ENCODE results near the gene GRK3. TPM values are rescaled to one million over a fixed set of nuclear protein-coding genes. Genes with fewer than 3 reads are reported as not detected.

GRK3 gene
- total RNA-seq, 1 experiment from 2014 or later = 14.6 TPM

DNA sequence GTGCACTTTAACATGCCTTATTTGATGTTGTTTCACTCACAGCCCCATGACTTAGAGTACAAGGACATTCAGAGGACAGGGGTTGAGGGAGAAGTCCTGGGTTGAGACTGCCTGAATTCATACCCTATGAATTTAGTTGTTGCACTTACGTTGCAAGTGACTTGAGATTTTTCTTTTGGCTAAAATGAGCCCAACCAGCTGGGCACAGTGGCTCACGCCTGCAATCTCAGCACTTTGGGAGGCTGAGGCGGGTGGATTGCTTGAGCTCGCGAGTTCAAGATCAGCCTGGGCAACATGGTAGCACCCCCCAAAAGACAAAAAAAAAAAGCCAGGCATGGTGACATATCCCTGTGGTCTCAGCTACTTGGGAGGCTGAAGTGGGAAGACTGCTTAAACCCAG is 7.3 kb upstream of the GRK3 start:
- no peaks in the 10 kb centered on the region for H4K20me1 ChIP-seq (ENCODE audit: insufficient read depth)
- intact Hi-C loops (cut with micrococcal nuclease) = no loop called here
- no peak overlapping the region for H3K9ac ChIP-seq (ENCODE audit: low read length)
- CTCF ChIA-PET = no interaction called here
- H3K4me1 ChIP-seq (ENCODE audit: control insufficient read depth in 1 of 2, insufficient read depth in 2 of 2, low read length in 2 of 2) = no peaks in the 10 kb centered on the region
- H3K79me2 ChIP-seq (ENCODE audit: insufficient read depth, low read length) = no peaks in the 10 kb centered on the region
- RAD21 ChIA-PET (ENCODE audit: low non-redundant PET in 1 of 2, low total read pairs in 2 of 2, uncharacterized antibody in 2 of 2, unreplicated experiment in 2 of 2) = no interaction called here
- H3K9me3 ChIP-seq (ENCODE audit: control insufficient read depth in 1 of 2, insufficient read depth in 1 of 2, low read depth in 1 of 2, low read length in 2 of 2) = no peaks in the 10 kb centered on the region
- TF ChIP-seq FOSL1 (IDR thresholded peaks at IDR 0.05; ENCODE audit: low read depth) (no peak), RAD21 (IDR thresholded peaks at IDR 0.05; ENCODE audit: low read depth) (no peak), ELF1 (IDR thresholded peaks at IDR 0.05; ENCODE audit: borderline replicate concordance, low read depth) (no peak), ZFX (IDR thresholded peaks at IDR 0.05) (no peak), EGR1 (IDR thresholded peaks at IDR 0.05; ENCODE audit: low read depth) (no peak), EZH2phosphoT487 (IDR thresholded peaks at IDR 0.05; ENCODE audit: borderline replicate concordance) (no peak), YY1 (IDR thresholded peaks at IDR 0.05; ENCODE audit: extremely low read depth, insufficient replicate concordance, low read depth, low read length) (no peak), POLR2A (IDR thresholded peaks at IDR 0.05; ENCODE audit: borderline replicate concordance, extremely low read depth, insufficient read depth, insufficient read length) (no peak), EZH2 (IDR thresholded peaks at IDR 0.05) (no peak), SP1 (IDR thresholded peaks at IDR 0.05; ENCODE audit: low read depth) (no peak), TCF7L2 (IDR thresholded peaks at IDR 0.05; ENCODE audit: borderline replicate concordance, extremely low read depth, insufficient read depth, insufficient read length) (no peak), JUND (IDR thresholded peaks at IDR 0.05) (no peak), CBX3 (IDR thresholded peaks at IDR 0.05; ENCODE audit: low read depth) (no peak)
- TF ChIP-seq, protein P1, sequence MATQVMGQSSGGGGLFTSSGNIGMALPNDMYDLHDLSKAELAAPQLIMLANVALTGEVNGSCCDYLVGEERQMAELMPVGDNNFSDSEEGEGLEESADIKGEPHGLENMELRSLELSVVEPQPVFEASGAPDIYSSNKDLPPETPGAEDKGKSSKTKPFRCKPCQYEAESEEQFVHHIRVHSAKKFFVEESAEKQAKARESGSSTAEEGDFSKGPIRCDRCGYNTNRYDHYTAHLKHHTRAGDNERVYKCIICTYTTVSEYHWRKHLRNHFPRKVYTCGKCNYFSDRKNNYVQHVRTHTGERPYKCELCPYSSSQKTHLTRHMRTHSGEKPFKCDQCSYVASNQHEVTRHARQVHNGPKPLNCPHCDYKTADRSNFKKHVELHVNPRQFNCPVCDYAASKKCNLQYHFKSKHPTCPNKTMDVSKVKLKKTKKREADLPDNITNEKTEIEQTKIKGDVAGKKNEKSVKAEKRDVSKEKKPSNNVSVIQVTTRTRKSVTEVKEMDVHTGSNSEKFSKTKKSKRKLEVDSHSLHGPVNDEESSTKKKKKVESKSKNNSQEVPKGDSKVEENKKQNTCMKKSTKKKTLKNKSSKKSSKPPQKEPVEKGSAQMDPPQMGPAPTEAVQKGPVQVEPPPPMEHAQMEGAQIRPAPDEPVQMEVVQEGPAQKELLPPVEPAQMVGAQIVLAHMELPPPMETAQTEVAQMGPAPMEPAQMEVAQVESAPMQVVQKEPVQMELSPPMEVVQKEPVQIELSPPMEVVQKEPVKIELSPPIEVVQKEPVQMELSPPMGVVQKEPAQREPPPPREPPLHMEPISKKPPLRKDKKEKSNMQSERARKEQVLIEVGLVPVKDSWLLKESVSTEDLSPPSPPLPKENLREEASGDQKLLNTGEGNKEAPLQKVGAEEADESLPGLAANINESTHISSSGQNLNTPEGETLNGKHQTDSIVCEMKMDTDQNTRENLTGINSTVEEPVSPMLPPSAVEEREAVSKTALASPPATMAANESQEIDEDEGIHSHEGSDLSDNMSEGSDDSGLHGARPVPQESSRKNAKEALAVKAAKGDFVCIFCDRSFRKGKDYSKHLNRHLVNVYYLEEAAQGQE (IDR thresholded peaks at IDR 0.05; ENCODE audit: low read depth) = no peak
- TF ChIP-seq, protein P2, sequence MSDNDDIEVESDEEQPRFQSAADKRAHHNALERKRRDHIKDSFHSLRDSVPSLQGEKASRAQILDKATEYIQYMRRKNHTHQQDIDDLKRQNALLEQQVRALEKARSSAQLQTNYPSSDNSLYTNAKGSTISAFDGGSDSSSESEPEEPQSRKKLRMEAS (IDR thresholded peaks at IDR 0.05) = no peak
- TF ChIP-seq, protein P3, sequence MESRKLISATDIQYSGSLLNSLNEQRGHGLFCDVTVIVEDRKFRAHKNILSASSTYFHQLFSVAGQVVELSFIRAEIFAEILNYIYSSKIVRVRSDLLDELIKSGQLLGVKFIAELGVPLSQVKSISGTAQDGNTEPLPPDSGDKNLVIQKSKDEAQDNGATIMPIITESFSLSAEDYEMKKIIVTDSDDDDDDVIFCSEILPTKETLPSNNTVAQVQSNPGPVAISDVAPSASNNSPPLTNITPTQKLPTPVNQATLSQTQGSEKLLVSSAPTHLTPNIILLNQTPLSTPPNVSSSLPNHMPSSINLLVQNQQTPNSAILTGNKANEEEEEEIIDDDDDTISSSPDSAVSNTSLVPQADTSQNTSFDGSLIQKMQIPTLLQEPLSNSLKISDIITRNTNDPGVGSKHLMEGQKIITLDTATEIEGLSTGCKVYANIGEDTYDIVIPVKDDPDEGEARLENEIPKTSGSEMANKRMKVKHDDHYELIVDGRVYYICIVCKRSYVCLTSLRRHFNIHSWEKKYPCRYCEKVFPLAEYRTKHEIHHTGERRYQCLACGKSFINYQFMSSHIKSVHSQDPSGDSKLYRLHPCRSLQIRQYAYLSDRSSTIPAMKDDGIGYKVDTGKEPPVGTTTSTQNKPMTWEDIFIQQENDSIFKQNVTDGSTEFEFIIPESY (IDR thresholded peaks at IDR 0.05; ENCODE audit: extremely low read depth, insufficient replicate concordance, low read length) = no peak
- no TSS peak for BruUV-seq (replicated peaks)
- H3K36me3 ChIP-seq (ENCODE audit: control insufficient read depth in 1 of 2, insufficient read depth in 2 of 2, low read length in 2 of 2) = no peaks in the 10 kb centered on the region
- ATAC-seq (no peak), DNase-seq (ENCODE audit: low read depth, low spot score) (no peak)
- H3K9me2 ChIP-seq (ENCODE audit: insufficient read depth) = no peaks in the 10 kb centered on the region
- no peak overlapping the region for H2AFZ ChIP-seq (ENCODE audit: low read depth, low read length, poor library complexity, severe bottlenecking)
- H3K27me3 ChIP-seq (ENCODE audit: insufficient read depth, low read length) = no peaks in the 10 kb centered on the region
- H3K4me2 ChIP-seq (ENCODE audit: low read length) = no peak overlapping the region
- no peak overlapping the region for H3K27ac ChIP-seq (ENCODE audit: low read depth, low read length)
- POLR2A ChIA-PET = no interaction called here
- no peak overlapping the region for H3K4me3 ChIP-seq (replicated peaks in 1 of 2; ENCODE audit: low read depth in 1 of 2, low read length in 2 of 2)
